Measurements from ENCODE around the gene RTEL1.
"Not testable (repeated sequence)": the region's sequence is repeated elsewhere in the genome, so short reads cannot be mapped to it uniquely, and the experiment has no call there.

RTEL1 gene

DNA sequence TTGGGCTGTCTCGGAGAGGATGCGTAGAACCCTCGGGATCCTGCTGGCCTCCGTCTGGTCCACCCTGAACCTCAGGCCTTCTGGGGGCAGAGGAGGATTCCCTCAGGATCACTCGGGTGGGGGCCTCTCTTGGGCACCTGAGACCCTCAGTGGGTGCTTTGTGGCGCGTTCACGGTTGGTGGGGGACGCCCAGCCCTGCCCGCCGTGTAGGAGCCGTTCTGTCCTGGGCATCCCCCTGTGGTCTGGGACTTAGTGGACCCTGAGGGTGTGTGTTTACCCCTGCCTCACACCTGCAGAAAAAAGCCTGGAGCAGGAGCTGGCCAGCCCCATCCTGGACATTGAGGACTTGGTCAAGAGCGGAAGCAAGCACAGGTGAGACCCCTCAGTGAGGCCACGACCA, 7.6 kb downstream of the RTEL1 start:
- Mint-ChIP-seq H3K27ac (no peak overlapping the region), H3K4me1 (peaks cover 5% of the 10 kb centered on the region), H3K27me3 (no peaks in the 10 kb centered on the region), H3K9me3 (no peaks in the 10 kb centered on the region), H3K4me3 (no peak overlapping the region)
- ATAC-seq (no peak), DNase-seq (no peak)

DNA sequence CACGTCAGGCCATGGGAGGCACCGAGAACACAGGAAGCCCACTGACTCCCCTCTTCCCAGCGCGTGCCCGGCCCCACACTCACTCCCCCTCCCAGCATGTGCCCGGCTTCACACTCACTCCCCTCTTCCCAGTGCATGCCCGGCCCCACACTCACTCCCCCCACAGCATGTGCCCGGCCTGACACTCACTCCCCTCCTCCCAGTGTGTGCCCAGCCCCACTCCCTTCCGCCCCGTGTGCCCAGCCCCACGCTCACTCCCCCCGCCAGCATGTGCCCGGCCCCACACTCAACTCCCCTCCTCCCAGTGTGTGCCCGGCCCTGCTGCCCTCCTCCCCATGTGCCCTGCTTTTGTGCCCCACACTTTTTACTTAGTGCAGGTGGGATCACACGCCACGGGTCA, 9.7 kb downstream of the RTEL1 start:
- Mint-ChIP-seq H3K4me3 (no peak overlapping the region), H3K27me3 (no peaks in the 10 kb centered on the region), H3K9me3 (no peaks in the 10 kb centered on the region)

DNA sequence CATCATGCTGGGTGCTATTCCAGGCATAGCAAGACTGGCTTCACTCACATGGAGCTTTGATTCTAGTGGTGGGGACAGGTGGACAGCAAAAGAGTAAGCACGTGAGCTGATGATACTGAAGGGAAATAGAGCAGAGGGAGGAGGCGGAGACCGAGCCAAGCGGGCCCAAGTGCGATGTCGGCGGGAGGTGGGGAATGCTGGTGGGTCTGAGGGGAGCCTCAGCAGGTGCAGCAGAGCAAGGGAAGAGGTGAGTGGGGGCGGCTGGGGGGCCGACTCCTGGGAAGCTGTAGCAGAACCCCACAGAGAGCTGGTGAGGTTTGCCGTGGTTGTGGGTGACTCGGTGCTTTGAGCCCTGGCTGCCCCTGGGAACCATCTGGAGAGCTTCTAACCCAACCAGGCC, 10.2 kb downstream of the RTEL1 start:
- ATAC-seq (no peak), DNase-seq (no peak)
- no peak overlapping the region for H3K4me3 Mint-ChIP-seq
- no peaks in the 10 kb centered on the region for H3K27me3 Mint-ChIP-seq
- no peaks in the 10 kb centered on the region for H3K9me3 Mint-ChIP-seq
- no peak overlapping the region for H3K27ac Mint-ChIP-seq
- H3K4me1 Mint-ChIP-seq: no peaks in the 10 kb centered on the region

More for the DNA sequence above, 9.7 kb downstream of the RTEL1 start:
- ATAC-seq: peak; percentile 28
- Mint-ChIP-seq H3K4me1 (no peaks in the 10 kb centered on the region), H3K27ac (no peak overlapping the region)
- DNase-seq: no peak

DNA sequence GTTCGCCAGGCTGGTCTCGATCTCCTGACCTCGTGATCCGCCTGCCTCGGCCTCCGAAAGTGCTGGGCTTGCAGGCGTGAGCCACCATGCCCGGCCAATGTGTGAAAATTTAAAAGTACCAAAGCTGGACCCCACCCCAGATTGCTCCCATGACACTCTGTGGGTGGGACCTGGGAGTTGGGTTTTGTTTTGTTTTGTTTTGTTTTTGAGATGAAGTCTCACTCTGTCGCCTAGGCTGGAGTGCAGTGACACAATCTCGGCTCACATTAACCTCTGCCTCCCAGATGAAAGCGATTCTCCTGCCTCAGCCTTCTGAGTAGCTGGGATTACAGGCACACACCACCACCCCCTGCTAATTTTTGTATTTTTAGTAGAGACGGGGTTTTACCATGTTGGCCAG, 13.6 kb downstream of the RTEL1 start:
- DNase-seq, ATAC-seq, H3K9me3 Mint-ChIP-seq, H3K27ac Mint-ChIP-seq, H3K4me3 Mint-ChIP-seq, H3K4me1 Mint-ChIP-seq, H3K27me3 Mint-ChIP-seq: not testable (repeated sequence)

- ATAC-seq (no peak), DNase-seq (no peak)
- Mint-ChIP-seq H3K4me1 (no peaks in the 10 kb centered on the region), H3K4me3 (no peak overlapping the region), H3K27me3 (no peaks in the 10 kb centered on the region), H3K9me3 (no peaks in the 10 kb centered on the region), H3K27ac (no peak overlapping the region)
Measured at GRCh38 chr20:63672666-63673065, 14.6 kb downstream of the RTEL1 start.

DNA sequence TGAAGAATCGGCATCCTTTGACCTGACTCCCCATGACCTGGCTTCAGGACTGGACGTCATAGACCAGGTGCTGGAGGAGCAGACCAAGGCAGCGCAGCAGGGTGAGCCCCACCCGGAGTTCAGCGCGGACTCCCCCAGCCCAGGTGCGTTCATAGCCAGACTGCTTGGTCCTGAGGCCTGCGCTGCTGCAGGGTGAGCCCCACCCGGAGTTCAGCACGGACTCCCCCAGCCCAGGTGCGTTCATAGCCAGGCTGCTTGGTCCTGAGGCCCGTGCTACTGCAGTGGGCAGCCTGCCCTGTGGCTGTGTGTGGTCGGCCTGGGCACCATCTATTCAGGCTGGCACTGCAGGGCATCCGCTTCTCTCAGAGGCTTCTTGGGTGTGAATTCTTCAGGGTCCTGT, 15.8 kb downstream of the RTEL1 start:
- H3K4me3 Mint-ChIP-seq: no peak overlapping the region
- H3K9me3 Mint-ChIP-seq: no peaks in the 10 kb centered on the region
- H3K27ac Mint-ChIP-seq: no peak overlapping the region
- DNase-seq (no peak), ATAC-seq (no peak)
- no peaks in the 10 kb centered on the region for H3K27me3 Mint-ChIP-seq
- H3K4me1 Mint-ChIP-seq: no peaks in the 10 kb centered on the region

GRCh38 chr20:63675681-63676368, 17.7 kb downstream of the RTEL1 start:
- ATAC-seq: no peak
- no peak for DNase-seq
- no peak overlapping the region for H3K4me3 Mint-ChIP-seq
- H3K9me3 Mint-ChIP-seq: no peaks in the 10 kb centered on the region
- H3K27me3 Mint-ChIP-seq: no peaks in the 10 kb centered on the region
- H3K27ac Mint-ChIP-seq: no peak overlapping the region
- H3K4me1 Mint-ChIP-seq: no peaks in the 10 kb centered on the region

DNA sequence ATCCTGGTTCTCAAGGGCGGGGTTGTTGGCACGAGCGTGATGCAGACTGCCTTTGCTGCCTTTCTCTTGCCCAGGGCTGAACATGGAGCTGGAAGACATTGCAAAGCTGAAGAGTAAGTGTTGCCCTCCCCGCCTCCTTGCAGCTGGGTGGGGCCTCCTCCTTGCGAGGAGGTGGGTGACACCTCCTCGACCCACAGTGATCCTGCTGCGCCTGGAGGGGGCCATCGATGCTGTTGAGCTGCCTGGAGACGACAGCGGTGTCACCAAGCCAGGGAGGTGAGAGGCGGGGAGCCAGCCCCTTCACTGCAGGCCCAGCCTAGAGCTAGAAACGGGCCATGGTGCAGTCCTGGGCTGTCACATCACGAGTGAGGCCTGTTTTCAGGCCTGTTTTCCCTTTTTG, 20.0 kb downstream of the RTEL1 start:
- Mint-ChIP-seq H3K4me1 (peaks cover 6% of the 10 kb centered on the region), H3K9me3 (no peaks in the 10 kb centered on the region), H3K27me3 (no peaks in the 10 kb centered on the region), H3K27ac (peak overlapping the region in 1 of 2 donors; percentile 6), H3K4me3 (no peak overlapping the region)
- no peak for DNase-seq
- no peak for ATAC-seq

DNA sequence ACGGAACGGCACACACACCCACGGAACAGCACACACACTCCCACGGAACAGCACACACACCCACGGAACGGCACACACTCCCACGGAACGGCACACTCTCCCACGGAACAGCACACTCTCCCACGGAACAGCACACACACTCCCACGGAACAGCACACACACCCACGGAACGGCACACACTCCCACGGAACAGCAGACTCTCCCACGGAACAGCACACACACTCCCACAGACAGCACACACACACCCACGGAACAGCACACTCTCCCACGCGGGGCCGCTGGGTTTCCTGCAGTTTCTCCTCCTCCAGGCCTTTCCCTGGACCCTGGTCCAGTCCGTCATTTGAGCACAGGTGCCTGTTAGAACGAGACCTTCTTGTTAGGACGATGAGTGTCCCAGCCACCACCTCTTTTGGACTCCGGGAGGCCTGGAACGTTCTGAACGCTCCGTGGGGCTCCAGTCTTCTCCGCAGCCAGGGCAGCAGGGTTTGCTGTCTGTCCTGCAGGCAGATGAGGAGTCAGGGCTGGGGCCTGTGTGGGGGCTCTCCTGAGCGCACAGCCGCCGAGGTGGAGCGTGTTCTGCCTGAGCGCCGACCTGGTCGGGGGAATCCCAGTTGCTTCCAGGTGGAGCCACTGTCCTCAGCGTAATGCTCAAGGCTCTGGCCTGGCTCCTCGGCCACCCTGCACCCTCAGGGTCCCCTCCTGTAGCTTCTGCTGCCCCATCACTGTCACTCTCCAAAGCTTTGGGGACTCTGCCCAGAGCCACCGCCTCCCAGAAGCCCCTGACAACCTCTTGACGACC, 20.8 kb downstream of the RTEL1 start:
- no peak overlapping the region for H3K4me3 Mint-ChIP-seq
- no peaks in the 10 kb centered on the region for H3K9me3 Mint-ChIP-seq
- peaks cover 6% of the 10 kb centered on the region for H3K4me1 Mint-ChIP-seq
- no peak for ATAC-seq
- no peaks in the 10 kb centered on the region for H3K27me3 Mint-ChIP-seq
- DNase-seq: no peak
- H3K27ac Mint-ChIP-seq: no peak overlapping the region

DNA sequence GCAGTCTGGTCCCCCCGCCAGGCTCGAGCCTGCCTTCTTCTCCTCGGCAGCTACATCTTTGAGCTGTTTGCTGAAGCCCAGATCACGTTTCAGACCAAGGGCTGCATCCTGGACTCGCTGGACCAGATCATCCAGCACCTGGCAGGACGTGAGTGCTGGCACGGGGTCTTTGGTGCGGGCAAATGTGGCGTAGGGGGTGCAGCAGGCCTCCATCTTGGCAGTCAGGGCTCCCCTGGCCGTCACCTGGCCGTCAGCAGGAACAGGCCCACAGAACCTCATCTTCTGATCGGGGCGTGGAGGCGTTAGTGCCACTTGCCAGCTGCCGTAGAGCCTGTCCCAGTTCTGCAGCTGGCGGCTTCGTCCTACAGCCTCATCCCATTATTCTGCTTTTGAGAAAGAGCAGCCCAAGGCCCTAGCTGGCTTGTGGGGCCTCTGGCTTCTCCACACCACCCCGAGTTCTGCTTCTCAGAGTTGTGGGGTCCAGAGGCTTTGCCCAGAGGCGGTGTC, 21.7 kb downstream of the RTEL1 start:
- Mint-ChIP-seq H3K9me3 (no peaks in the 10 kb centered on the region), H3K27ac (peak overlapping the region in 1 of 2 donors; percentile 67), H3K27me3 (no peaks in the 10 kb centered on the region), H3K4me3 (no peak overlapping the region), H3K4me1 (peaks cover 9% of the 10 kb centered on the region)
- ATAC-seq (no peak), DNase-seq (no peak)

DNA sequence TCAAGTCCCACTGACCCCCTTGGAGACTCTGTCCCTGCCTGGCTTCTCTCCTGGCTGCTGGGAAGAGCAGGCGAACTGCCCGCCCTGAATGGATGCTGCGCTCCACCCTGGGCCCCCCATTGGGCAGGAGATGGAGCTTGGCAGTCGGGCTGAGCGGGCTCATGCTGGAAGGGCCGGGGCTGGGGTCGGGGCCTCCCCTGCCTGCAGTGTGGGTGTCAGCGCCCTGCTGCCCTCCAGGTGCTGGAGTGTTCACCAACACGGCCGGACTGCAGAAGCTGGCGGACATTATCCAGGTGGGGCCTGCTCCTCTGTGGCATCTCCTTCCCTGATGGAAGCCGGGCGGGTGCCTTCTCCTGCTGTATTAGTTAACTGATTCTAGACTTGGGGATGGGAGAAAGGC, 22.3 kb downstream of the RTEL1 start:
- H3K9me3 Mint-ChIP-seq: no peaks in the 10 kb centered on the region
- no peaks in the 10 kb centered on the region for H3K27me3 Mint-ChIP-seq
- peaks cover 15% of the 10 kb centered on the region for H3K4me1 Mint-ChIP-seq
- ATAC-seq (peak; percentile 29), DNase-seq (no peak)
- no peak overlapping the region for H3K4me3 Mint-ChIP-seq
- no peak overlapping the region for H3K27ac Mint-ChIP-seq

DNA sequence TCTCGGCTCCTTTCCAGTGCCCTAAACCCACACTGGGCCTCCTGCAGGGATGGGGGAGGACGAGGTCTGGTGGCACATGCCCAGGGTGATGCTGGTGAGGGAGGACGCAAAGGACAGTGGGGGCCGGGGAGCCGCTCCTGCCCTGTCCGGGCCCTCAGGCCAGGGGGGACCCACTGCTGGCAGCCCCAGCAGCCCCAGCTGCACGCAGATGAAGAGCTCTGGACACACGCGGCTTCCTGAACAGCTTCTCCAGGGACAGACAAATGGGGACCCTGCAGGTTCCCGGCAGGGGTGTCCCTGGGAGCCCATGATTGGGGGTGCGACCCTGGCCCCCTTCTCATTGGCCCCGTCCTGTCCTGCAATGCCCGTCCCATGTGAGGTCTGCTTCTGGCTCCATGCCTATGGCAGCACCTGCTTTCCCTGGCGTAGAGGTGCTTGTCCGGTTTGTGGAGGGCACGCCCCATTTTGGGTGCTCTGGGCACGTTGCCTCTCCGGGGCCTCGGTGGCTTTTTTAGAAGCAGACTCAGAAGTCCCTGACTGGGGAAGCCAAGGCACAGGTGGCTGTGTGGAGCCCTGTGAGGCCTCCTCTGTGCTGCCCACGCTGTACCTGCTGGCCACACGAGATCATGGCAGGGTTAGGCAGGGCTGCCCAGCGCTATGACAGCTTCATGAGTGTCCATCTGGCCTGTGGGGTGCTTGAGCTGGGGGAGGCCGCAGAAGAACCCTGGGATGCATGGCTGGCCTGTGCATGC, 22.9 kb downstream of the RTEL1 start:
- H3K4me1 Mint-ChIP-seq: peaks cover 21% of the 10 kb centered on the region
- peak overlapping the region in 1 of 2 donors; percentile 85 for H3K27ac Mint-ChIP-seq

GRCh38 chr20:63681609-63682142, 23.6 kb downstream of the RTEL1 start:
- Mint-ChIP-seq H3K9me3 (no peaks in the 10 kb centered on the region), H3K27me3 (no peaks in the 10 kb centered on the region), H3K4me1 (peaks cover 28% of the 10 kb centered on the region), H3K27ac (peak overlapping the region in 1 of 2 donors; percentile 85), H3K4me3 (no peak overlapping the region)
- DNase-seq (no peak), ATAC-seq (no peak)

More for the DNA sequence above, 22.9 kb downstream of the RTEL1 start:
- H3K27me3 Mint-ChIP-seq: no peaks in the 10 kb centered on the region
- no peak overlapping the region for H3K4me3 Mint-ChIP-seq
- no peak for DNase-seq
- ATAC-seq: peak; percentile 16
- H3K9me3 Mint-ChIP-seq: no peaks in the 10 kb centered on the region

- H3K4me3 Mint-ChIP-seq: no peak overlapping the region
- H3K27ac Mint-ChIP-seq: peak overlapping the region in 1 of 2 donors; percentile 48
- H3K9me3 Mint-ChIP-seq: no peaks in the 10 kb centered on the region
- no peak for DNase-seq
- peaks cover 37% of the 10 kb centered on the region for H3K4me1 Mint-ChIP-seq
- H3K27me3 Mint-ChIP-seq: no peaks in the 10 kb centered on the region
- no peak for ATAC-seq
Measured at GRCh38 chr20:63682384-63683139, 24.4 kb downstream of the RTEL1 start.

All from stimulated activated naive CD8-positive, alpha-beta T cell treated with anti-CD3 and anti-CD28 coated beads, Interleukin-15, amount 100 ng/mL, for 72 hours (primary cell).